WTC11 (cell line): Measurements from ENCODE around the gene CTDSPL.

ENCODE experiments used
- NFATC4 ChIP-seq: fragments of 250-450 bp; sonication (Bioruptor Pico); IDR thresholded peaks from 2 replicates; pipeline ENCODE4 v1.9.0; 2021; ENCODE audit warnings: mild to moderate bottlenecking
- TF ChIP-seq, protein P1 (sequence below): sonication (generic); formaldehyde crosslinking; IDR thresholded peaks from 2 replicates; pipeline ENCODE4 v1.8.1; 2023; ENCODE audit warnings: mild to moderate bottlenecking, missing genetic modification reagents, moderate library complexity

DNA sequence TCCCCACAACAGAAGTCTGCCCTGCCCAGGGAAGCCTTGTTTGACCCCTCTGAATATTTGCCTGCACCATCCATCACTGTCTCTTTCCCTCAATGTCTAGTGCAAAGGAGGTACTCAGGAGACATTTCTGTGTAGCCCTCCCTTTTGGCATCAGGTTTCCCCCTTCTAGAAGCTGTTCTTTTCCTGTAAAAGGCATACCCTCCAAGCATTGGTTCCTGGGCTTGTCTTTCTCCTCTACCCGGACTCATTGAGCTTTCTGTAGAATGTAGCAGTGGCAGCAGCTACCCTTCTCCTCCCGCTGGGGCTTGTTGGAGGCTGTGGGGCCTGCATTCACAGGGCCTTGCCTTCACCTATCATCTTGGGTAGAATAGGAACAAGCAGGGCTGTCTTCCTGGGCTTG lies 63.5 kb downstream of the CTDSPL start:
- TF ChIP-seq, protein P1, sequence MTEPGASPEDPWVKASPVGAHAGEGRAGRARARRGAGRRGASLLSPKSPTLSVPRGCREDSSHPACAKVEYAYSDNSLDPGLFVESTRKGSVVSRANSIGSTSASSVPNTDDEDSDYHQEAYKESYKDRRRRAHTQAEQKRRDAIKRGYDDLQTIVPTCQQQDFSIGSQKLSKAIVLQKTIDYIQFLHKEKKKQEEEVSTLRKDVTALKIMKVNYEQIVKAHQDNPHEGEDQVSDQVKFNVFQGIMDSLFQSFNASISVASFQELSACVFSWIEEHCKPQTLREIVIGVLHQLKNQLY (CRISPR knock-in tag) = no peak
- TF ChIP-seq NFATC4 (CRISPR knock-in tag) = no peak
